ENCODE results near the gene GABBR2.
"Not testable (repeated sequence)": the region's sequence is repeated elsewhere in the genome, so short reads cannot be mapped to it uniquely, and the experiment has no call there.

The GABBR2 gene

GRCh38 chr9:98688710-98689495, 19.8 kb downstream of the GABBR2 start:
- no peak overlapping the region for H3K27ac ChIP-seq
- no peak for DNase-seq (ENCODE audit: low read depth, low spot score)

GRCh38 chr9:98687911-98688310, 20.8 kb downstream of the GABBR2 start:
- DNase-seq (ENCODE audit: low read depth, low spot score), result no peak
- H3K27ac ChIP-seq, result no peak overlapping the region

- no peak overlapping the region for H3K27ac ChIP-seq
- no peak for DNase-seq (ENCODE audit: low read depth, low spot score)
These were observed 21.5 kb downstream of the GABBR2 start for GRCh38 chr9:98686961-98687855.

GRCh38 chr9:98684816-98685215, 23.9 kb downstream of the GABBR2 start:
- not testable (repeated sequence) for DNase-seq (ENCODE audit: low read depth, low spot score); H3K27ac ChIP-seq

- no peak for DNase-seq (ENCODE audit: low read depth, low spot score)
- H3K27ac ChIP-seq, result no peak overlapping the region
These were observed 30.4 kb downstream of the GABBR2 start for GRCh38 chr9:98678244-98678842.

- no peak for DNase-seq (ENCODE audit: low read depth, low spot score)
- no peak overlapping the region for H3K27ac ChIP-seq
These were observed 35.1 kb downstream of the GABBR2 start for GRCh38 chr9:98673681-98674080.

GRCh38 chr9:98667005-98667640, 41.6 kb downstream of the GABBR2 start:
- no peak overlapping the region for H3K27ac ChIP-seq
- no peak for DNase-seq (ENCODE audit: low read depth, low spot score)

GRCh38 chr9:98665501-98665900, 43.2 kb downstream of the GABBR2 start:
- H3K27ac ChIP-seq, result no peak overlapping the region
- no peak for DNase-seq (ENCODE audit: low read depth, low spot score)

GRCh38 chr9:98660541-98660940, 48.2 kb downstream of the GABBR2 start:
- DNase-seq (ENCODE audit: low read depth, low spot score), result no peak
- H3K27ac ChIP-seq, result no peak overlapping the region

GRCh38 chr9:98658951-98659351, 49.8 kb downstream of the GABBR2 start:
- no peak overlapping the region for H3K27ac ChIP-seq
- no peak for DNase-seq (ENCODE audit: low read depth, low spot score)

- H3K27ac ChIP-seq, result peak overlapping the region; percentile 19
- DNase-seq (ENCODE audit: low read depth, low spot score), result peak; percentile 72
These were observed 50.8 kb downstream of the GABBR2 start for GRCh38 chr9:98657897-98658296.

- no peak for DNase-seq (ENCODE audit: low read depth, low spot score)
- H3K27ac ChIP-seq, result no peak overlapping the region
These were observed 52.2 kb downstream of the GABBR2 start for GRCh38 chr9:98656511-98656910.

GRCh38 chr9:98655428-98655827, 53.3 kb downstream of the GABBR2 start:
- not testable (repeated sequence) for DNase-seq (ENCODE audit: low read depth, low spot score); H3K27ac ChIP-seq

- peak; percentile 87 for DNase-seq (ENCODE audit: low read depth, low spot score)
- peak overlapping the region; percentile 49 for H3K27ac ChIP-seq
These were observed 54.5 kb downstream of the GABBR2 start for GRCh38 chr9:98654247-98654646.

- no peak overlapping the region for H3K27ac ChIP-seq
- no peak for DNase-seq (ENCODE audit: low read depth, low spot score)
These were observed 56.0 kb downstream of the GABBR2 start for GRCh38 chr9:98652741-98653140.

GRCh38 chr9:98652302-98652701, 56.4 kb downstream of the GABBR2 start:
- DNase-seq (ENCODE audit: low read depth, low spot score), result no peak
- H3K27ac ChIP-seq, result no peak overlapping the region

GRCh38 chr9:98647236-98647635, 61.5 kb downstream of the GABBR2 start:
- no peak for DNase-seq (ENCODE audit: low read depth, low spot score)
- no peak overlapping the region for H3K27ac ChIP-seq

GRCh38 chr9:98644011-98644410, 64.7 kb downstream of the GABBR2 start:
- DNase-seq (ENCODE audit: low read depth, low spot score), result no peak
- no peak overlapping the region for H3K27ac ChIP-seq

- H3K27ac ChIP-seq, result no peak overlapping the region
- no peak for DNase-seq (ENCODE audit: low read depth, low spot score)
These were observed 65.9 kb downstream of the GABBR2 start for GRCh38 chr9:98642661-98643312.

- no peak overlapping the region for H3K27ac ChIP-seq
- DNase-seq (ENCODE audit: low read depth, low spot score), result no peak
These were observed 67.0 kb downstream of the GABBR2 start for GRCh38 chr9:98641695-98642094.
